ENCODE measurements around the gene ACP2.

Gene ACP2

GRCh38 chr11:47248664-47249377 lies at the start of gene ACP2:
Gene ACP2, minus strand, starts transcription at chr11:47248814. Its CDS starts 25 bp downstream, at chr11:47248789.
- peak; percentile 79 for DNase-seq

DNA sequence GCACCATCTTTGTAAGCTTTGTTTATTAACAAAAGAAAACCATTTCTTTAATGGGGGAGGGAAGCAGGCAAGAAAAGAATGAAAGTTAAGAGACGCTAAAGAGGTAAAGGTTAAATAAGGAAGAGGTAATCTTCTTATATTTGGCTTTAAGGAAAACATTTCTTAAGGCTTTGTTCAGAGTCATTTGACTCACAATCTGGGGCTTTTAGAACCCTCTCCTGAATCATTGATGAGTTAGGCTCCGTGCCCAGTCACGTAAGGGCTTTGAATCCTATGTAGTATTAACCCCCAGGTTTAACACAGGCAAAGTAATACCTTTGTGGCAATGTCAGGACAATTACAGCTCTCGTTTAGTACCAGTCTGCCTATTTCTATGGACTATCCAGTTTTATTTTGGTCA lies 47.4 kb upstream of the ACP2 start:
- DNase-seq = no peak

GRCh38 chr11:47295385-47295784 lies 46.8 kb upstream of the ACP2 start:
- no peak for DNase-seq

DNA sequence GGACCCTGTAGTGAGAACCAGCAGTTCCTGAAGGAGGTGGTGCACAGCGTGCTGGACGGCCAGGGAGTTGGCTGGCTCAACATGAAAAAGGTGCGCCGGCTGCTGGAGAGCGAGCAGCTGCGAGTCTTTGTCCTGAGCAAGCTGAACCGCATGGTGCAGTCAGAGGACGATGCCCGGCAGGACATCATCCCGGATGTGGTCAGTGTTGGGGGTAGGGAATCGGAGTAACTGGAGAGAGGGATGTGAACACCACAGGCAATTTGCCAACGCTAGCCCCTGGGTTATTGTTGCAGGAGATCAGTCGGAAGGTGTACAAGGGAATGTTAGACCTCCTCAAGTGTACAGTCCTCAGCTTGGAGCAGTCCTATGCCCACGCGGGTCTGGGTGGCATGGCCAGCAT lies 41.2 kb upstream of the ACP2 start:
- DNase-seq = no peak

- DNase-seq = no peak
Observed at GRCh38 chr11:47288066-47288465, 39.5 kb upstream of the ACP2 start.

- DNase-seq = no peak
Observed at GRCh38 chr11:47285969-47286770, 37.6 kb upstream of the ACP2 start.

GRCh38 chr11:47284151-47284550 lies 35.5 kb upstream of the ACP2 start:
- no peak for DNase-seq

DNA sequence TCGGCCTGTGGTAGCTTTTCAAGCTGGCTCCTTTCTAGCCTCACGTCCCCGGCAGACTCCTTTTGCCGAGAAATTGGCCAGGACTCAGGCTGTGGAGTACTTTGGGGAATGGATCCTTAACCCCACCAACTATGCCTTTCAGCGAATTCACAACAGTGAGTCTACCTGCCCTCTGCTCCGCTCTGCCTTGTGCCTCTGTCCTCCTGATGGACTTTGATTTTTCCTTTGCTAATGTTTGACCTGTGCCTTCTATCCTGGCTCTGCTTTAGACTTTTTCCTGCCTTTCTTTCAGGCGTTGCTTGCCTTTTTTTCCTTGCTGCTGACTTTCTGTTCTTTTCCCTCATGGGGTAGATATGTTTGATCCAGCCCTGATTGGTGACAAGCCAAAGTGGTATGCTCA lies 33.8 kb upstream of the ACP2 start:
- no peak for DNase-seq

GRCh38 chr11:47280860-47281259 lies 32.2 kb upstream of the ACP2 start:
- DNase-seq = no peak

GRCh38 chr11:47280099-47280498 lies 31.5 kb upstream of the ACP2 start:
- no peak for DNase-seq

DNA sequence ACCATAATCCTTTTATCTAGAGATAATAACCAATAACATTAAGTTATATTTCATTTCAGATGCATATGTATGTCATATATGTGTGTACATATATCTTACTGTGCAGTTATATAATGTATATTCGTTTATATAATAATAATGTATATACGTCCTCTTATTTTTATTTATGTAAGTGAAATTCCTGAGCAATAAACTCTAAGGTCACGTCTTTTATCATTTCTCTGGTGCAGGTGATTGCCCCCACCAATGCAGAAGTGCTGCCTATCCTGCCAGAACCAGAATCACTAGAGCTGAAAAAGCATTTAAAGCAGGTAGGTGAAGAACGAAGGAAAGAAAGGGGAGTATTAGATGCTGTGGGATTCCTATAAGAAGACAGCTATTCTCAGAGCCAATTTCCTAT lies 30.2 kb upstream of the ACP2 start:
- DNase-seq = no peak

DNA sequence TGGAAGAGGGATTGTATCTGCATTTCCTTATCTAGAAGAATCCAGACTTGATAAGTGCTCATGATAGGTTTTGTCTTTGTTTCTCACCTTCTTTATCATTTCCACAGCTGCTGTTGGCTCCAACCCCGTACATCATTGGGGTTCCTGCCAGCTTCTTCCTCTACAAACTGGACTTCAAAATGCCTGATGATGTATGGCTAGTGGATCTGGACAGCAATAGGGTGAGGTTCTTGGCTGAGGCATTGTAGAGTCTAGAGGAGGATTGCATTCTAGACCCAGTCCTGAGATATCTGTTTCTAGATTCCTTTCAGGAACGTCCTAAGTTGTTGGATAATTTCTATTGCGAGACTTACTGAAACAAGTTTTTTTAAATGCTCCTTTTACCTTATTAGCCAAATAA lies 29.4 kb upstream of the ACP2 start:
- no peak for DNase-seq

- no peak for DNase-seq
Observed at GRCh38 chr11:47276923-47277322, 28.3 kb upstream of the ACP2 start.

DNA sequence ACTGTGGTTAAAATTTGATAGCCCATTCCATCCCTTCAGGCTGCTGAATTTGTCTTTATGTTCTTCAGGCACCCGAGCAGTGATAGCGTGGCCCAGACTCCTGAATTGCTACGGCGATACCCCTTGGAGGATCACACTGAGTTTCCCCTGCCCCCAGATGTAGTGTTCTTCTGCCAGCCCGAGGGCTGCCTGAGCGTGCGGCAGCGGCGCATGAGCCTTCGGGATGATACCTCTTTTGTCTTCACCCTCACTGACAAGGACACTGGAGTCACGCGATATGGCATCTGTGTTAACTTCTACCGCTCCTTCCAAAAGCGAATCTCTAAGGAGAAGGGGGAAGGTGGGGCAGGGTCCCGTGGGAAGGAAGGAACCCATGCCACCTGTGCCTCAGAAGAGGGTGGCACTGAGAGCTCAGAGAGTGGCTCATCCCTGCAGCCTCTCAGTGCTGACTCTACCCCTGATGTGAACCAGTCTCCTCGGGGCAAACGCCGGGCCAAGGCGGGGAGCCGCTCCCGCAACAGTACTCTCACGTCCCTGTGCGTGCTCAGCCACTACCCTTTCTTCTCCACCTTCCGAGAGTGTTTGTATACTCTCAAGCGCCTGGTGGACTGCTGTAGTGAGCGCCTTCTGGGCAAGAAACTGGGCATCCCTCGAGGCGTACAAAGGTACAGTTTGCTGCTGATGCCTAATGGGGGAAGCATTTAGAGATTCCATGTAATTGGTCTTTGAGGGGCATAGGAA lies 26.1 kb upstream of the ACP2 start:
- DNase-seq = no peak

DNA sequence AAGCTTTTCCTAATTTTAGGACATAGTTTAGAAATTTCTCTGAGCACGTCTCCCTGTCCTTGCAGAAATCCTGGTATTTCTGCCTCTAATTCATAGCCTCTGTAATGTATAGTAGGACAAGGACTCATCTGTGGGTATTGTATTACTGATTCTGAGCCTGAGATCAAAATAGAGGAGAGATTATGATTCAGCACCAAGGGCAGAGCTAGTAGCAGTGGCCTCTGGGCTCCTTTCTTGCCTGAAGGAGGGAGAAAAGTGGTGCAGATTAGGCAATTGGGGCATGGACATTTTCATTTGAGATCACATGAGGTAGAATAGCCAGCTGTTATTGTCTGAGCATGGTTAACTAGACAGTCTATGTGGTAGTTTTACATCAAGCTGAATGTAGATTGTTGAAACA lies 24.1 kb upstream of the ACP2 start:
- DNase-seq = no peak

- no peak for DNase-seq
Observed at GRCh38 chr11:47271961-47272661, 23.5 kb upstream of the ACP2 start.

DNA sequence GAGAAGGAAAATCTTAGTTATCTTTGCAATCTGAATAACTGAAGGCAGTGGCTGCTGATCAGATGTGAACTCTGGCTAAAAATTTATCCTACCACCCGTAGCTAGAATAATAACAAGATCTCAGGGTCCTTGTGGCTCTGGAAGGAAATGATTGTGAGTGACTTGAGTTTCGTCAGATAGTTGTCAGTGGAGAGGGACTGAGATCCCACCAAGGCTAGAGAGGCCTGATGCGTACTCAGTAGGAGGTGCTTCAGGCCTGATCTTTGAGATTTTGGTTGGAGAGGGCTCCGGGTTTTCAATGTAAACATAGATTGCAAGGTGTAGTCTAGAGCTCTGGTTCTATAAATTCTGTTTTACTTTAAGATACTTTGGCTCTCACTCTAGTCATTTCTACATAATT lies 22.7 kb upstream of the ACP2 start:
- DNase-seq = no peak

DNA sequence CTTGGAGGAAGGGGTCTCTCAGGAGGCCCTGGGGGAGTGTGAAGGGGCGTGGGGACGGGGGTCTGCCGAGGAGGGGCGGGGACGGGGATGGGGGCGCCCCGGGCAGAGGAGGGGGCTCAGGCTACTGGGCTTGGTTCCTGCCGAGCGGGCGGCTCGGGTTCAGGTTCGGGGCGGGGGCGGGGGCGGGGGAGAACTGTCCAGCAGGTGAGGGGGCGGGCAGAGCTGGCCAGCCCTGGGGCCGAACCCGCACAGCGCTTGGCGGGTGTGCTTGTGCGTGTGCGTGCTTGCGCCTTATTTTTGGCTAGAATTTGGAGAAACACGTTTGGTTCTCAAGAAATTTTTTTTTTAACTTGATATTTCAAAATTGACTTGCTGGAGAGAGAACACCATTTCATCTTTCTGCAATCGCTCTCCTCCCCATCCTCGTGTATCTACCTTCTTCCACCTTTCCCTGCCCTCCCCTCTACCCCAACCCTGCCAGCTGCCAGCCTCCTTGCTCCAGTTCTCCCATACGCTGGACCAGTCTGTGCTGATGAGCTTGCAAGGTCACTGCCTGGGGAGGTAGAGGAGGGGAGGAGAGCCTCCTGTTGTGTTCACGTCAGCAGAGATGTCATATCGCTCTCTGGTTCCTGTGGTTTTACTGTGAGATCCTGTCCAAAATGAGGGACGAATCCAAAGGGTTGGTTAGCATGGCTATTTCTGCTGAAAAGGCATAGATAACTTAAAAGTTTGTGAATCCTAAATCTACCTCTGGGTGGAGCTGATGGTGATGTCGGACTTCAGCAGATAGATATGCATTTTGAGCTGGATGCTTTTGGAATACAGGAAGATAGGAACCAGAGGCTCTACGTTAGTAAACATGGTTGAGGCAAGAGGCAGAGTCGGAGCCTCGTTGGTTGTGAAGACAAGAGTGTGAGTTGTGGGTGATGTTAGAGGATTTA lies 22.0 kb upstream of the ACP2 start:
- peak; percentile 14 for DNase-seq

GRCh38 chr11:47269829-47270305 lies 21.3 kb upstream of the ACP2 start, which contains the start of gene MADD:
Gene MADD, plus strand, starts transcription at chr11:47270133.
- DNase-seq = peak; percentile 90

DNA sequence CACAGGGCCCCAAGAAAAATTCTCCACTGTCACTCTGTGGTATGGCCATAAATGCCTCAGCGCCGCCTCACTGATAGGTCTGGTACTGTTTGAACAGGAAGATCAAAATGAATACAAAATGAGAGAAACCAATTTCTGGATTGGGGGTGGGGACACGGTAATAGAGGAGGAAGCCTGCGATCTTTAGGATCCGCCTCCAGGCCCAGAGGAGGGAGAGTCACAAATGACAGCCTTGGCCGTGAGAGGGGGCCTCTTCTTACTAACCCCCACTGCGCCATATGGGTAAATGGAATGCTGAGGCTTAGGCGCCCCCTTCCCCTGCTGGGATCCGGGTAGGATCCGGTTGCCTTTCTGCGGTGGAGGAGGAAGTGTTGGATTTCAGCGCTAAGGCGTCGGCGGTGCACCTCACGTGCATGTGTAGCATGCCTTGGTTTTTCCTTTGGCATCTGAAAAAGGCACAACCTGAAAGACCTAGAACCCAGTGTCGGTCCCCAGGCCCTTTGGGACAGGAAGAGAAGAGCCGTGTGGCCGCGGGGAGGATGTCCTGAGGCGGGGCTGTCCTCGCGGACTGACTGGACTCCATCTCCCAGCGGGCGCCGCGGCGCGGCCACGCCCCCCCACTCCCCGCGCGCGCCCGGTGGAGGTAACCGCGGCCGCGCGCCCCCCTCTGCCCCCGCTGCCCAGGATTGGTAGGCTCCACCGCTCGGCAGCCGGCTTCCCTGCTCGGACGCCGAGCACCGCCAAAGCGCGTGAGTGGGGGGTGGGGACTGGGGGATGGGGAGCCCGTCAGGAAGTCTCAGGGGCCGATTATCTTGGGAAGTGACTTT lies 20.6 kb upstream of the ACP2 start:
- peak; percentile 80 for DNase-seq
